HepG2 (cell line): Measurements from ENCODE around the gene KCND3. TPM values are rescaled to one million over a fixed set of nuclear protein-coding genes. Genes with fewer than 3 reads are reported as not detected.
A peak's percentile ranks its signal among the peaks of the same experiment; 100 is the strongest.

Experiments
- ATAC-seq: fragments of 200-7000 bp; cut with Tn5 transposase; 3 replicates; pipeline ENCODE4 v1.9.1; 2020; ENCODE audit warnings: mild to moderate bottlenecking, moderate library complexity
- BruUV-seq: library from RNA; stranded (reverse); fragments of 400-500 nt; replicated peaks from 2 replicates; lab custom pipeline; 2021; lab: Mats Ljungman, UMichigan
- CTCF ChIA-PET: fragments of 300-600 bp; formaldehyde crosslinking; extraction: SDS; loops from one replicate; lab custom pipeline; 2021; ENCODE audit warnings: low total read pairs, inconsistent platforms, low intra/inter-chr PET ratio; lab: Yijun Ruan, JAX
- POLR2A ChIA-PET: fragments of 350-600 bp; sonication (Branson Sonifier 250); formaldehyde crosslinking; loops from one replicate; lab custom pipeline; 2020; ENCODE audit warnings: antibody characterized with exemption, inconsistent platforms; lab: Yijun Ruan, JAX
- DNase-seq: peaks from one replicate; pipeline ENCODE4 v3.0.0-alpha.2; 2015; ENCODE audit warnings: low spot score
- FAIRE-seq: peaks from 3 replicates; lab custom pipeline; 2011; peaks lifted over from hg19 to GRCh38; lab: Jason Lieb, UNC
- H2AFZ ChIP-seq: one replicate; pipeline ENCODE4 v1.6.1; 2011; ENCODE audit warnings: low read length, inconsistent platforms
- H3K27ac ChIP-seq: fragments of 300-600 bp; 3 replicates; pipeline ENCODE4 v1.8.0; 2011; ENCODE audit warnings: mixed run types, mild to moderate bottlenecking, mixed read lengths, low read length, inconsistent platforms; ENCODE audit not compliant: insufficient read depth; ENCODE audit errors: extremely low read length
- H3K27me3 ChIP-seq, 2 experiments: fragments of 200-600 bp in 1 of 2; 2 replicates in 1 of 2; 3 replicates in 1 of 2; pipeline versions ENCODE4 v1.6.0 to v1.8.0; 2011; ENCODE audit warnings: low read length in 2 of 2, mild to moderate bottlenecking in 2 of 2, moderate library complexity in 2 of 2, inconsistent platforms in 1 of 2; ENCODE audit not compliant: insufficient read depth in 2 of 2, control insufficient read depth in 1 of 2
- H3K36me3 ChIP-seq, 2 experiments: fragments of 200-600 bp in 1 of 2; replicated peaks in 1 of 2; 2 replicates in 1 of 2; 3 replicates in 1 of 2; pipeline versions ENCODE4 v1.5.1 to v1.8.0; 2011; ENCODE audit warnings: low read length in 2 of 2, inconsistent platforms in 1 of 2; ENCODE audit not compliant: insufficient read depth in 2 of 2, control insufficient read depth in 1 of 2
- H3K4me1 ChIP-seq: 2 replicates; pipeline ENCODE4 v1.5.1; 2012; ENCODE audit warnings: low read length, inconsistent platforms; ENCODE audit not compliant: insufficient read depth
- H3K4me2 ChIP-seq: 2 replicates; pipeline ENCODE4 v1.6.0; 2011; ENCODE audit warnings: low read depth, low read length, inconsistent platforms
- H3K4me3 ChIP-seq, 3 experiments: fragments of 200-600 bp in 1 of 3; sonication (generic), shearing (Covaris generic) in 1 of 3; replicated peaks in 1 of 3; 2 replicates each; pipeline ENCODE4 v1.5.1; 2011 to 2016; ENCODE audit warnings: low read length in 3 of 3, inconsistent platforms in 2 of 3, low read depth in 2 of 3, mild to moderate bottlenecking in 2 of 3, control low read depth in 1 of 3, mixed read lengths in 1 of 3; ENCODE audit not compliant: insufficient read depth in 1 of 3
- H3K79me2 ChIP-seq: one replicate; pipeline ENCODE4 v1.6.1; 2011; ENCODE audit warnings: low read length, inconsistent platforms; ENCODE audit not compliant: insufficient read depth
- H3K9ac ChIP-seq: 2 replicates; pipeline ENCODE4 v1.6.0; 2011; ENCODE audit warnings: mild to moderate bottlenecking, low read depth, low read length, inconsistent platforms; ENCODE audit not compliant: insufficient read depth
- H3K9me3 ChIP-seq: 2 replicates; pipeline ENCODE4 v1.5.1; 2012; ENCODE audit warnings: mild to moderate bottlenecking, low read length
- H4K20me1 ChIP-seq: 2 replicates; pipeline ENCODE4 v1.6.0; 2011; ENCODE audit warnings: inconsistent platforms, mild to moderate bottlenecking, low read length, moderate library complexity; ENCODE audit not compliant: insufficient read depth
- ATF7 ChIP-seq, 2 experiments: fragments of 450-650 bp in 1 of 2; sonication (generic) in 1 of 2; formaldehyde crosslinking in 1 of 2; IDR thresholded peaks; 2 replicates each; pipeline versions ENCODE4 v1.4.0 to v1.6.1; 2016 to 2020; ENCODE audit warnings: antibody characterized with exemption in 1 of 2, mild to moderate bottlenecking in 1 of 2, missing genetic modification reagents in 1 of 2
- CEBPB ChIP-seq: IDR thresholded peaks from 2 replicates; pipeline ENCODE4 v1.6.1; 2011; ENCODE audit warnings: low read depth, low read length, improper control_type of control experiment, borderline replicate concordance
- CTCF ChIP-seq: sonication (generic); formaldehyde crosslinking; IDR thresholded peaks from 2 replicates; pipeline ENCODE4 v1.5.0; 2020; ENCODE audit warnings: mild to moderate bottlenecking, missing genetic modification reagents, moderate library complexity
- FOXJ3 ChIP-seq: sonication (generic); formaldehyde crosslinking; IDR thresholded peaks from 2 replicates; pipeline ENCODE4 v1.4.0; 2020; ENCODE audit warnings: missing genetic modification reagents, mild to moderate bottlenecking, borderline replicate concordance
- GABPB1 ChIP-seq: IDR thresholded peaks from 2 replicates; pipeline ENCODE4 v1.6.1; 2016; ENCODE audit warnings: mild to moderate bottlenecking, missing genetic modification reagents, moderate library complexity, missing compliant biosample characterization
- WGBS: methylation state at CpG from one replicate; pipeline ENCODE4 v1.1.6; 2017; ENCODE audit warnings: low lambda C conversion rate; 5-methylcytosine and 5-hydroxymethylcytosine counted together
- in situ Hi-C: cut with HindIII; loops from 2 replicates; pipeline ENCODE4 v1.10.0; 2017; ENCODE audit warnings: low pct_unique_long_range_greater_than_20kb; ENCODE audit not compliant: extremely low pct_ligation_motif_present
- intact Hi-C: fragments of 100-400 bp; cut with micrococcal nuclease; formaldehyde crosslinking; loops from one replicate; pipeline ENCODE4 v1.10.0; 2022; ENCODE audit not compliant: unreplicated experiment
- polyA plus RNA-seq, 8 experiments: library from polyadenylated mRNA; depleted of rRNA in 3 of 8; stranded (reverse) in 7 of 8; unstranded in 1 of 8; fragments of >200 nt; fragmentation: Illumina TruSeq in 4 of 8; extraction: Trizol in 4 of 8; gene quantifications; 2 replicates each; pipeline versions ENCODE4 v1.2.1 to v1.2.3, GENCODE V29; 2011 to 2016; ENCODE audit warnings: low read depth in 4 of 8, missing spikeins in 1 of 8, mixed read lengths in 1 of 8; ENCODE audit not compliant: insufficient read depth in 1 of 8
- total RNA-seq, 5 experiments: library from RNA; depleted of rRNA; stranded (reverse); fragments of >200 nt; fragmentation: Illumina TruSeq; extraction: Trizol; gene quantifications; 2 replicates each; pipeline ENCODE4 v1.2.3, GENCODE V29; 2016; ENCODE audit warnings: low read depth in 1 of 5
- TF ChIP-seq, protein P1 (sequence below): IDR thresholded peaks from 2 replicates; pipeline ENCODE4 v1.6.1; 2016; ENCODE audit warnings: missing genetic modification reagents, missing compliant biosample characterization

The KCND3 gene
- total and polyA plus RNA-seq, 2 of the 13 experiments (the other 11 are each of a cell fraction or from before 2014, with no cell fraction given): 0.04 TPM; not detected in 1

GRCh38 chr1:111789666-111790316, 199.7 kb downstream of the KCND3 start:
- no TSS peak for BruUV-seq
- intact Hi-C loops (no loop called here), in situ Hi-C loops (no loop called here)
- ChIA-PET POLR2A (no interaction called here), CTCF (no interaction called here)
- Histone ChIP-seq H3K27ac (no peak overlapping the region), H4K20me1 (no peaks in the 10 kb centered on the region), H3K4me3 (no peak overlapping the region), H3K36me3 (no peaks in the 10 kb centered on the region), H3K4me2 (no peak overlapping the region), H2AFZ (no peak overlapping the region), H3K4me1 (peaks cover 9% of the 10 kb centered on the region; the same call in 1 of the 2 replicates), H3K27me3 (peaks cover 1 to 44% of the 10 kb centered on the region in 2 experiments; a peak in 3 of 5 replicates), H3K9ac (no peak overlapping the region), H3K9me3 (no peaks in the 10 kb centered on the region), H3K79me2 (no peaks in the 10 kb centered on the region)
- TF ChIP-seq, protein P1, sequence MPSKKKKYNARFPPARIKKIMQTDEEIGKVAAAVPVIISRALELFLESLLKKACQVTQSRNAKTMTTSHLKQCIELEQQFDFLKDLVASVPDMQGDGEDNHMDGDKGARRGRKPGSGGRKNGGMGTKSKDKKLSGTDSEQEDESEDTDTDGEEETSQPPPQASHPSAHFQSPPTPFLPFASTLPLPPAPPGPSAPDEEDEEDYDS (CRISPR knock-in tag): no peak
- TF ChIP-seq CTCF (CRISPR knock-in tag) (0 out of 2 replicates have a peak, but pooled peaks have one; percentile 16), ATF7 (IDR thresholded peaks at IDR 0.05) (peak; percentile 38; the same call in 1 of the 2 replicates), ATF7 (CRISPR knock-in tag; IDR thresholded peaks at IDR 0.05) (no peak), CEBPB (peak; percentile 16; the same call in 1 of the 2 replicates), GABPB1 (CRISPR knock-in tag) (no peak), FOXJ3 (no peak)
- ATAC-seq (no peak), FAIRE-seq (no peak), DNase-seq (no peak)
- 3% methylated on average over 2 of the region's 2 CpGs for WGBS
